CMK (cell line): ENCODE data around the gene MUSK.
"Not testable (repeated sequence)": the region's sequence is repeated elsewhere in the genome, so short reads cannot be mapped to it uniquely, and the experiment has no call there.

Source experiments
- DNase-seq: peaks from one replicate; pipeline ENCODE4 v3.0.0-alpha.2; 2010; ENCODE audit warnings: low read depth

Gene MUSK

GRCh38 chr9:110762783-110763182 lies 94.2 kb downstream of the MUSK start:
- DNase-seq: no peak

GRCh38 chr9:110763568-110763967 lies 95.0 kb downstream of the MUSK start:
- no peak for DNase-seq

GRCh38 chr9:110764006-110764405 lies 95.4 kb downstream of the MUSK start:
- no peak for DNase-seq

GRCh38 chr9:110765926-110766325 lies 97.3 kb downstream of the MUSK start:
- no peak for DNase-seq

- DNase-seq: no peak
Measured at GRCh38 chr9:110767559-110768063, 99.0 kb downstream of the MUSK start.

GRCh38 chr9:110768886-110769285 lies 100.3 kb downstream of the MUSK start:
- no peak for DNase-seq

- no peak for DNase-seq
Measured at GRCh38 chr9:110769667-110770066, 101.1 kb downstream of the MUSK start.

- DNase-seq: no peak
Measured at GRCh38 chr9:110775724-110776123, 107.1 kb downstream of the MUSK start.

- DNase-seq: no peak
Measured at GRCh38 chr9:110776221-110776620, 107.6 kb downstream of the MUSK start.

- DNase-seq: no peak
Measured at GRCh38 chr9:110777196-110777875, 108.7 kb downstream of the MUSK start.

GRCh38 chr9:110777876-110778215 lies 109.3 kb downstream of the MUSK start:
- no peak for DNase-seq

GRCh38 chr9:110782701-110783100 lies 114.1 kb downstream of the MUSK start:
- DNase-seq: no peak

GRCh38 chr9:110784309-110784708 lies 115.7 kb downstream of the MUSK start:
- DNase-seq: no peak

- DNase-seq: no peak
Measured at GRCh38 chr9:110785166-110785565, 116.6 kb downstream of the MUSK start.

GRCh38 chr9:110788396-110788795 lies 119.8 kb downstream of the MUSK start:
- DNase-seq: not testable (repeated sequence)

GRCh38 chr9:110788871-110789270 lies 120.3 kb downstream of the MUSK start:
- no peak for DNase-seq

GRCh38 chr9:110797611-110798010 lies 129.0 kb downstream of the MUSK start:
- no peak for DNase-seq

- no peak for DNase-seq
Measured at GRCh38 chr9:110799396-110799795, 130.8 kb downstream of the MUSK start.

- no peak for DNase-seq
Measured at GRCh38 chr9:110801426-110801825, 132.8 kb downstream of the MUSK start.

- no peak for DNase-seq
Measured at GRCh38 chr9:110802416-110803035, 133.9 kb downstream of the MUSK start.

- DNase-seq: no peak
Measured at GRCh38 chr9:110807956-110808598, 139.5 kb downstream of the MUSK start.

- no peak for DNase-seq
Measured at GRCh38 chr9:110808599-110808980, 140.0 kb downstream of the MUSK start.

- DNase-seq: no peak
Measured at GRCh38 chr9:110809038-110809595, 140.5 kb downstream of the MUSK start.
